K562 (cell line): ENCODE data around the gene DEGS2. TPM values are rescaled to one million over a fixed set of nuclear protein-coding genes. Genes with fewer than 3 reads are reported as not detected.

ENCODE experiments used
- ARID3A ChIP-seq: IDR thresholded peaks from 2 replicates; pipeline ENCODE4 v1.6.1; 2012; ENCODE audit warnings: low read depth, low read length, improper control_type of control experiment, borderline replicate concordance
- ARID4B ChIP-seq: sonication (generic); formaldehyde crosslinking; IDR thresholded peaks from 2 replicates; pipeline ENCODE4 v1.8.0; 2022; ENCODE audit warnings: mild to moderate bottlenecking, missing genetic modification reagents
- EGR1 ChIP-seq: fragments of 450-650 bp; conservative IDR thresholded peaks from 2 replicates; pipeline ENCODE4 v1.6.1; 2017; ENCODE audit warnings: mild to moderate bottlenecking
- MEIS2 ChIP-seq: fragments of 450-650 bp; IDR thresholded peaks from 2 replicates; pipeline ENCODE4 v1.6.1; 2014; ENCODE audit warnings: mild to moderate bottlenecking; ENCODE audit not compliant: partially characterized antibody
- MIER1 ChIP-seq: fragments of 450-650 bp; IDR thresholded peaks from 2 replicates; pipeline ENCODE4 v1.6.1; 2016; ENCODE audit warnings: antibody characterized with exemption, mild to moderate bottlenecking, low read depth
- MTA1 ChIP-seq: fragments of 450-650 bp; IDR thresholded peaks from 2 replicates; pipeline ENCODE4 v1.6.1; 2017; ENCODE audit warnings: borderline replicate concordance
- MYNN ChIP-seq, 2 experiments: sonication (generic); formaldehyde crosslinking in 1 of 2; IDR thresholded peaks; 2 replicates each; pipeline versions ENCODE4 v1.5.0 to v1.6.1; 2016 to 2020; ENCODE audit warnings: antibody characterized with exemption in 1 of 2, missing genetic modification reagents in 1 of 2
- NEUROD1 ChIP-seq: fragments of 150-350 bp; IDR thresholded peaks from 2 replicates; pipeline ENCODE4 v1.6.1; 2014; ENCODE audit warnings: borderline replicate concordance, low read length, low read depth; ENCODE audit not compliant: partially characterized antibody
- PHB ChIP-seq: fragments of 250-450 bp; sonication (Bioruptor Pico); IDR thresholded peaks from 2 replicates; pipeline ENCODE4 v1.5.0; 2021
- ZBTB34 ChIP-seq: fragments of 250-450 bp; sonication (Bioruptor Pico); IDR thresholded peaks from 2 replicates; pipeline ENCODE4 v1.8.0; 2021; ENCODE audit warnings: mild to moderate bottlenecking, moderate library complexity
- ZNF124 ChIP-seq: sonication (generic); formaldehyde crosslinking; IDR thresholded peaks from 2 replicates; pipeline ENCODE4 v1.8.1; 2022; ENCODE audit warnings: missing genetic modification reagents
- ZNF3 ChIP-seq: fragments of 250-450 bp; sonication (Bioruptor Pico); IDR thresholded peaks from 2 replicates; pipeline ENCODE4 v1.5.0; 2021; ENCODE audit warnings: mild to moderate bottlenecking, moderate library complexity
- ZNF639 ChIP-seq, 2 experiments: fragments of 200-800 bp in 1 of 2; sonication (Bioruptor generic) in 1 of 2; sonication (generic) in 1 of 2; formaldehyde crosslinking in 1 of 2; IDR thresholded peaks in 1 of 2; conservative IDR thresholded peaks in 1 of 2; 2 replicates each; pipeline versions ENCODE4 v1.5.0 to v1.6.1; 2016 to 2020; ENCODE audit warnings: missing compliant biosample characterization in 1 of 2, missing genetic modification characterization in 1 of 2, missing genetic modification reagents in 1 of 2
- polyA plus RNA-seq, 8 experiments: library from polyadenylated mRNA; depleted of rRNA in 4 of 8; stranded (reverse) in 5 of 8; unstranded in 3 of 8; fragments of >200 nt; fragmentation: Nextera tagmentation in 2 of 8; fragmentation: Illumina TruSeq in 1 of 8; extraction: Ambion mirVana in 2 of 8; extraction: Trizol in 1 of 8; gene quantifications; 2 replicates each; pipeline versions ENCODE4 v1.2.1 to v1.2.3, GENCODE V29; 2011 to 2014; ENCODE audit warnings: inconsistent platforms in 1 of 8, missing spikeins in 1 of 8
- total RNA-seq, 7 experiments: library from RNA; depleted of rRNA in 6 of 7; stranded (reverse); fragments of >200 nt in 6 of 7; fragmentation: Illumina TruSeq in 2 of 7; extraction: Trizol in 2 of 7; gene quantifications; 2 replicates each; pipeline versions ENCODE4 v1.2.1 to v1.2.3, GENCODE V29; 2011 to 2021; ENCODE audit warnings: low replicate concordance in 1 of 7

The DEGS2 gene
- total and polyA plus RNA-seq, 9 of the 15 experiments (the other 6 are each of a cell fraction or from before 2014, with no cell fraction given) = 0.22 to 2.9 (median 0.70) TPM

- TF ChIP-seq ZNF639 (CRISPR knock-in tag; conservative IDR thresholded peaks at IDR 0.05 in 1 of 2, IDR thresholded peaks at IDR 0.05 in 1 of 2) (no peak), MEIS2 (no peak), ZNF3 (CRISPR knock-in tag) (no peak), ARID4B (CRISPR knock-in tag) (no peak), MIER1 (no peak), ZNF124 (CRISPR knock-in tag) (no peak), MYNN (IDR thresholded peaks at IDR 0.05) (no peak), MYNN (CRISPR knock-in tag; IDR thresholded peaks at IDR 0.05) (no peak), NEUROD1 (no peak), ARID3A (no peak), ZBTB34 (CRISPR knock-in tag) (no peak), PHB (CRISPR knock-in tag) (no peak), EGR1 (peak; percentile 68), MTA1 (no peak)
These were observed 9.1 kb upstream of the DEGS2 start (continued) for GRCh38 chr14:100168506-100168905.
